GM19238 (cell line): ENCODE data around the gene ACSBG1.
"Not testable (repeated sequence)": the region's sequence is repeated elsewhere in the genome, so short reads cannot be mapped to it uniquely, and the experiment has no call there.

ENCODE experiments used
- DNase-seq: peaks from one replicate; pipeline ENCODE4 v3.0.0; 2011; ENCODE audit warnings: low spot score; ENCODE audit not compliant: insufficient read length

The ACSBG1 gene

GRCh38 chr15:78249131-78249530, 14.8 kb upstream of the ACSBG1 start:
- no peak for DNase-seq

- no peak for DNase-seq
Measured at GRCh38 chr15:78247911-78248310, 13.5 kb upstream of the ACSBG1 start.

DNA sequence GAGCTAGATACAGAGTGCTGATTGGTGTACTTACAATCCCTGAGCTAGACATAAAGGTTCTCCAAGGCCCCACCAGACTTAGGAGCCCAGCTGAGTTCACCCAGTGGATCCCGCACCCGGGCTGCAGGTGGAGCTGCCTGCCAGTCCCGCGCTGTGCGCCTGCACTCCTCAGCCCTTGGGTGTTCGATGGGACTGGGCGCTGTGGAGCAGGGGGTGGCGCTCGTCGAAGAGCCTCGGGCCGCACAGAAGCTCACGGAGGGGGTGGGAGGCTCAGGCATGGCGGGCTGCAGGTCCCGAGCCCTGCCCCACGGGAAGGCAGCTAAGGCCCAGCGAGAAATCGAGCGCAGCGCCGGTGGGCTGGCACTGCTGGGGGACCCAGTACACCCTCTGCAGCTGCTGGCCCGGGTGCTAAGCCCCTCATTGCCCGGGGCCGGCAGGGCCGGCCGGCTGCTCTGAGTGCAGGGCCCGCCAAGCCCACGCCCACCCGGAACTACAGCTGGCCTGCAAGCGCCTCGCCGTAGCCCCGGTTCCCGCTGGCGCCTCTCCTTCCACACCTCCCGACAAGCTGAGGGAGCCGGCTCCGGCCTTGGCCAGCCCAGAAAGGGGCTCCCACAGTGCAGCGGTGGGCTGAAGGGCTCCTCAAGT, 11.7 kb upstream of the ACSBG1 start:
- not testable (repeated sequence) for DNase-seq

- not testable (repeated sequence) for DNase-seq
Measured at GRCh38 chr15:78245392-78245791, 11.0 kb upstream of the ACSBG1 start.

DNA sequence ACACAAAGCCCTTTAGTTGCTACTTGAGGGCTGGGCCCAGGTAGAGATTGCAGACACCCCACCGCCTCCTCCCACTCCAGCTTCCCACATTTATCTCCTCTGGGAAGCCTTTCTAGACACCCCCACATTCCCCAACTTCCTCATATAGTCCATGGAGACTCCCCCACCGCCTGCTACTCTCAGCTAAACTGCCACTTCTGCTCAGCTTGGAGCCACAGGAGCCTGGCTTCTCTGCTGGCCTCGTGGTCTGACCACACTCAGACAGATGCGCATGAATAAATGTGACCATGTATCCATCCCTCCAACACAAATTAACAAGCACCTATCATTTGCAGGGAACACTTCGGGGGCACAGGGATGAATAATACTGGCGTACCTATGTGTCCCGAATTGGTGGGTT, 10.5 kb upstream of the ACSBG1 start:
- no peak for DNase-seq

DNA sequence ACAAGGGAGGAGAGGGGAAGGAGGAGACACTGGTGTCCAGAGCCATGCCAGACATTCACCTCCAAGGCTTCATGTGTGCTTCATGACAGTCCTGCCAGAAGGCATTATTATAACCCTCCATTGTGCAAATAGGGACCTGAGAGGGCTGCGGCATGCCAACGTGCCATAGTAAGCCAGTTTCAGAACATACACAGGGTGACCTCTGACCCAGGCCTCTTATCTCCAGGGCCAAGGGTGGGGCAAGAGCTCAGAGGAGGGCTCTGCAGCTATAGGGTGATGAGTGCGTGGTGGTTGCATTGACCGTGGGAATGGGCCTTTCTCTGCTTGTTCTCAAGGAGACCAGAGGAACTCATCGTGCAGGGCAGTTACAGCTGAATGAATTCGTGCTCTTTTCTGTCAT, 9.7 kb upstream of the ACSBG1 start:
- DNase-seq: no peak

DNA sequence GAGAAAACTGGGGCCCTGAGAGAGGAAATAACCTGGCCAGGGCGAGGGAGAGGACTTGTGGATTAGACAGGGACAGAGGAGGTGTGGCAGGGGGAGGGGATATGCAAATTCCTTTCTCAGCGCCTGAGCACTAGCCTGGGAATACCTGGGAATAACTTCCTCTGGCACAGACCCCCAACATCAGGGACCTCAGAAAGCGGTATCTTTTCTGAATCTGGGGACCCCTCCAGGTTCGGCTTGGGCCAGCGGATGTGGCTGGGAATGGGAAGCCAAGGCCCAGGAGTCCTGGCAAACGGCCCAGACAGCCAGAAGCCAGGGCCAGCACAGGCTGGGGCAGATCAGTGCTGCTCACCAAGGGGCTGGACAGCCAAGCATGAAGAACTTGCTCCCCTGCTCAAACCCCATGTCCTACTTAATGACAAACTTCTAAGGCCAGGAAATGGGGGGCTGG, 9.2 kb upstream of the ACSBG1 start:
- no peak for DNase-seq

DNA sequence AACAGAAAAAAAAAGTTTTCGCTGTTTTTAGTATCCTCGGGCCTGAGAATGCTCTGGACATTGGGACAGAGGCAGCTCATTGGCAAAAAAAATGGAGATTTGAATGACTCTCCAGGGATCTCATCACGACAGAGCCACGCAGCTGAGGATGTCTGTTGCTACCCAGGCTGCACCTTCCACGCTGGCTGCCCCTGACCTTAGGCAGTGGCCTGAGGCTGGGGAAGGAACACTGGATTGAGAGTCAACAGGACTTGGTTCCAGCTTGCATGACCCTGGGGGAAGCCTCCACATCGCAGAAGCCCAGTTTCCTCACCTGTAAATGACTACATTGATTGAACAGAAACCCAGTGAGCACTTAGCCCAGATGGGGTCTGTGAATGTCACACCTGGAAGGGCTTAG, 8.7 kb upstream of the ACSBG1 start:
- DNase-seq: no peak

DNA sequence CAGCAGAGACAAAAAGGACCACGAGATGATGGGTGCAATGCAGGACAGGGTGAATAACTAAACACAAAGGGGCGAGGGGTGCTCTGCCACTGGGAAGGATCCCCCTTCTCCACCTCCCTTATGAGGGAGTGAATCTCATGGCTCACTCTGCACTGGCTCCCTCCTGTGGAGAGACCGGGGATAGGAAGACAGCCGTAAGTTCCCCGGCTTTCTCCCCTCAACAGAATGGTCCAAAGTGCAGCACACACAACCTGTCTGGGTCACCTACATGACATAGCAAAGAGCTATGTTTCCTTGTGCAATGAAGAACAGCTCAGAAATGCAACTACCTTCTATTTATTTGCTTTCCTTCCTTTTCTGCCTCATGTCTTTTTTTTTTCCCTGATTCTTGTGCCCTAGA, 7.8 kb upstream of the ACSBG1 start:
- DNase-seq: no peak

- peak; percentile 91 for DNase-seq
Measured at GRCh38 chr15:78241017-78241416, 6.7 kb upstream of the ACSBG1 start.

- DNase-seq: no peak
Measured at GRCh38 chr15:78239811-78240210, 5.4 kb upstream of the ACSBG1 start.

DNA sequence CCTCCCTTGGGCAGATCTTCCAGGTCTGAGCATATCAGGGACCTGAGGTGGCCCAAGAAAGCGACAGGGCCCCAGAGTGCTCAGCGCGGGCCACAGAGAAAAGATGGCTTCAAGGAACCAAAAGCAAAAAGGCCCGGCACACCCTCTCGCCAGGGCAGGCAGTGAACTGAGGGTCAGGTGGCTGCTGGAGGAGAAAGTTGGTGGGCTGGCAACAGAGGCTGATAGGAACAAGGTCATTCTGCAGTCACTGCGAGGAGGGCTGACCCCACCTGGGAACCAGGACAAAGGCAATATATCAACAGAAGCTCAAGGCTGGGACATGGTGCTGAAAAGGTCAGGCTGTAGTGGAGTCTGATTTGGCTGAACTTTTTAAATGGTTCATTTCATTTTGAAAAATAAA, 2.8 kb upstream of the ACSBG1 start:
- DNase-seq: no peak

GRCh38 chr15:78236491-78236890, 2.1 kb upstream of the ACSBG1 start:
- no peak for DNase-seq

DNA sequence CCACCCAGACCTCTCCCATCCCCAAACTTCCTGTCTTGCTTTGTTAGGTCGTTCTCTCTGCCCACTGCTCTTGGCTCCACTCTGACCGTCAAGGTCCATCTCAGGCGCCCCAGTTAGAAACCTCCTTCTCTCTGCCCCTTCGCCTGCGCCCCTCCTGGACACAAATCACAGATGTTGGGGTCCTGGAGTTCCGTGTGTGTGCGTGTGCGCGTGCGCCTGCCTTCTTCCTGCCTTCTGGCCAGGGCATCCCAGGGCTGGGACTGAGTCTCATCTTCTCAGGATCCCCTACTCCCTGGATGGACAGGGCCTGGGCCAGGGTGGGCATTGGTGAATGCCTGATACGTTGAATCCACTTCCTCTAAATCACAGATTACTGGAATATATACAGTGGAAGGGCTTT, 869 bp downstream of the ACSBG1 start:
- DNase-seq: no peak

DNA sequence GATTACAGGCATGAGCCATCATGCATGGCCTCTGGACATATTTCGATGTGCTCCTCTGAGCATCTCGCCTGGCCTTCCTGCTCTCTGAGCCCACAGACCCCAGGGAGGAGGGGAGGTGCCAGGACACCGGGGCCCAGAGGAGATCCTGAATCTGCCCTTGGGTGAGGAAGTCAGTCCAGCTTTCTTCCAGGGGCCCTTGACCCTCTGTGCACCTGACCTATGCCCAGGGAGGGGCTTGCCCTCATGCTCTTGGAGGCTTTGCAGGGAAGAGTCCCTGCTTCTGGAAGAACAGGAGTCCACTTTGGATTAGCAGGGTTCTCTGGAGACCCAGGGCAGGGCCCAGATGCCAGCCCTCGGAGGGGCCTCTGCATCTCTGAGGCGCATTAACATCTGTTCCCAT, 1.4 kb downstream of the ACSBG1 start:
- no peak for DNase-seq

DNA sequence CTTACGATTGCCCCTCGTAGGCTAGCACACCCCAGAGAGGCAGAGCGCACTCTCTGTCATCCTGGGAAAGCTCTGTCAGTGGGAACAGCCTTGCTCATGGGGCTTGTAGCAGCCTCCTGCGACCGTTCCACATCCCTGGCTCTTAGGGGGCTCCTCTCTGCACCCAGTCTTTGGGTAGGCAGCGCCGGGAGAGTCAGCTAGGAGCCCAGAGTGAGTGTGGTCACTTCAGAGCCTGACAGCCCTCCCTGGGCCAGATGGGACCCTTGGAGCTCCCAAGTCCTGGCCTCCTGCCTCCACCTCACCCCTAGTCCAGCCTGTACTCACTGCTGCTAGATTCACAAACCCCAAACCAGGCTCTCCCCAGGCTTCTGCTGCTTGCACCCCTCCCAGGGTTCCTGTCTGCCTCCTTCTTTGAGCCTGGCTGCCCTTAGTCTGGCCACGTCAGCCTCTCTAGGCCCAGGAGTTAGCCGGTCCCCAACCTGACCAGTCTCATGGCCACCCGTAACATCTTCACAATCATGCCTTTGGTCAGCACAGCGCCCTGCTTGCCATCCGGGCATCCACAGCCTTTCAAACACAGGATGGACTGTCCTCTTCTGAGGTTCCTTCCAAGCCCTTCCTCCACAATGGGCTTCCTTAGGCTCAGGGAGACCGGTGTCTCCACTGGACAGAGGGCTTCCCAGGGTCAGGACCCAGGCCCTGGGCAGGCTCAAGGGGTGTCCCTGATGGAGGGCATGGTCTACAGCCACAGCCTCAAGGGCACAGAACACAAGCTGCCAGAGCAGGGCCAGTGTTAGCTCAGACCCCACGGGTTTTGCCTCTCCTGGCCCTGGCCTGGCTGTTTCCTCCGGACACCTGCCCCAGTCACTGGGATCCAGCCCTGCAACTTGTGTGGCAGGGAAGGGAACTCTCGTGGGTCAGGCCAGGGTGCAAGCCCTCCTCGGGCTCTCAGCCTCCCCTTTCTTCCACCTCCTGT, 4.6 kb downstream of the ACSBG1 start:
- no peak for DNase-seq

GRCh38 chr15:78228356-78228996, 5.9 kb downstream of the ACSBG1 start:
- no peak for DNase-seq

- DNase-seq: peak; percentile 42
Measured at GRCh38 chr15:78225783-78226541, 8.4 kb downstream of the ACSBG1 start.

DNA sequence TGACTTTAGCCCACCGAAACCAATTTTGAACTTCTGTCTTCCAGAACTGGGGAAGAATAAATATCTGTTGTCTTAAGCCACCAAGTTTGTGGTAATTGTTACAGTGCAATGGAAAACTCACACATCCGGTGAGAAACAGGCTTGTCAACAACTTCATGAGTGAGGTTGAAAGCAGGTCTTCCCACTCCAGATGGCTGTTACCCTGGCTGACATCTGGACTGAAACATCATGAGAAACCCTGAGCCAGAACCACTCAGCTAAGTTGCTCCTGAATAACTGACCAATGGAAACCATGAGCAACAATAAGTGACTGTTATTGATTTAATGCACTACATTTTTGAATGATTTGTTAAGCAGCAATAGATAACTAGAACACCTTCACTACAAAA, 10.3 kb downstream of the ACSBG1 start:
- no peak for DNase-seq

DNA sequence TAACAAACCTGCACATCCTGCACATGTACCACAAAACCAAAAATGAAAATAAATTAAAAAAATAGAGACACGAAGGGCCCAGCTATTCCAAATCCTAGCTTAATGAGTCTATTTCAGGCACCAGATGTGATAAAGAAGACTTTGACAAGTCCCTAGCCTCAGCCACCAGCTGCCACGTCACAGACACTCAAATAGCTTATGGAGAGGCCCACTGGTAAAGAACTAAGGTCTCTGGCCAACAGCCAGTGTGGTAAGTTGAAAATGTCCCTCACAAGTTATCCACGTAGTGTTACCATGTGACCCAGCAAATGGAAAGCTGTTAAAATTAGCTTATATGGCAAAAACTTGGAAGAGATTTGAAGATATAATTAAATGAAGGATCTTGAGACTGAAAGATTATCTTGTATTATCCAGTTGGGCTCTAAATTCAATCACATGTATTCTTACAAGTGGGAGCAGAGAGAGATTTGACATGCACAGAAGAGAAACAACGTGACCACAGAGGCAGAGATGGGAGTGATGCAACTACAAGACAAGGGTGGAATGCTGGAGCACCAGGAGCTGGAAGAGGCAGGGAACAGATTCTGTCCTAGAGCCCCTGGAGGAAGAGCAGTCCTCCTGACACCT, 10.9 kb downstream of the ACSBG1 start:
- no peak for DNase-seq
